Prostate gland (tissue), 2 donors: Measurements from ENCODE around the gene SLC4A1. TPM values are rescaled to one million over a fixed set of nuclear protein-coding genes. Genes with fewer than 3 reads are reported as not detected.

Source experiments
- DNase-seq: peaks from one replicate; pipeline ENCODE4 v3.0.0-alpha.2; 2019; ENCODE audit warnings: low spot score
- H3K27ac ChIP-seq, 2 donors: fragments of 200-600 bp; sonication (generic); 2 replicates each; pipeline ENCODE4 v1.5.1; 2017 to 2019
- H3K27me3 ChIP-seq: fragments of 200-600 bp; sonication (generic); replicated peaks from 2 replicates; pipeline ENCODE4 v1.5.1; 2019; ENCODE audit not compliant: insufficient read depth
- H3K36me3 ChIP-seq, 2 donors: fragments of 200-600 bp; sonication (generic); 1 replicate in 1 of 2; 2 replicates in 1 of 2; pipeline versions ENCODE4 v1.5.1 to v1.8.1; 2017 to 2019
- H3K4me1 ChIP-seq: fragments of 200-600 bp; sonication (generic); replicated peaks from 2 replicates; pipeline ENCODE4 v1.5.1; 2019
- H3K4me3 ChIP-seq, 2 donors: fragments of 200-600 bp; sonication (generic); 2 replicates each; pipeline ENCODE4 v1.5.1; 2017 to 2019
- H3K9me3 ChIP-seq: fragments of 200-600 bp; sonication (generic); 2 replicates; pipeline ENCODE4 v1.5.1; 2017
- POLR2A ChIP-seq: fragments of 450-650 bp; IDR thresholded peaks from one replicate; pipeline ENCODE4 v1.6.1; 2016; ENCODE audit warnings: antibody characterized with exemption, mild to moderate bottlenecking
- POLR2AphosphoS5 ChIP-seq: sonication (generic); formaldehyde crosslinking; IDR thresholded peaks from one replicate; pipeline ENCODE4 v1.6.1; 2017; ENCODE audit warnings: antibody characterized with exemption
- WGBS: methylation state at CpG from one replicate; pipeline ENCODE4 v1.1.5; 2018; 5-methylcytosine and 5-hydroxymethylcytosine counted together
- intact Hi-C: fragments of 100-400 bp; cut with DNase I; formaldehyde crosslinking; loops from one replicate; pipeline ENCODE4 v1.14.2; 2022
- total RNA-seq, 2 donors: library from RNA; depleted of rRNA; stranded (reverse); fragments of >200 nt; gene quantifications; one replicate each; pipeline ENCODE4 v1.1.0, GENCODE V29; 2016
- TF ChIP-seq, protein P1 (sequence below), 4 experiments: fragments of 200-600 bp in 2 of 4; fragments of 450-650 bp in 2 of 4; sonication (generic) in 2 of 4; IDR thresholded peaks; 1 replicate in 3 of 4; 2 replicates in 1 of 4; pipeline ENCODE4 v1.5.1; 2016 to 2019; ENCODE audit warnings: antibody characterized with exemption in 4 of 4, mild to moderate bottlenecking in 2 of 4, moderate library complexity in 2 of 4

Gene SLC4A1
- total RNA-seq, 2 donors from 2014 or later: 0.51 TPM; not detected in 1

DNA sequence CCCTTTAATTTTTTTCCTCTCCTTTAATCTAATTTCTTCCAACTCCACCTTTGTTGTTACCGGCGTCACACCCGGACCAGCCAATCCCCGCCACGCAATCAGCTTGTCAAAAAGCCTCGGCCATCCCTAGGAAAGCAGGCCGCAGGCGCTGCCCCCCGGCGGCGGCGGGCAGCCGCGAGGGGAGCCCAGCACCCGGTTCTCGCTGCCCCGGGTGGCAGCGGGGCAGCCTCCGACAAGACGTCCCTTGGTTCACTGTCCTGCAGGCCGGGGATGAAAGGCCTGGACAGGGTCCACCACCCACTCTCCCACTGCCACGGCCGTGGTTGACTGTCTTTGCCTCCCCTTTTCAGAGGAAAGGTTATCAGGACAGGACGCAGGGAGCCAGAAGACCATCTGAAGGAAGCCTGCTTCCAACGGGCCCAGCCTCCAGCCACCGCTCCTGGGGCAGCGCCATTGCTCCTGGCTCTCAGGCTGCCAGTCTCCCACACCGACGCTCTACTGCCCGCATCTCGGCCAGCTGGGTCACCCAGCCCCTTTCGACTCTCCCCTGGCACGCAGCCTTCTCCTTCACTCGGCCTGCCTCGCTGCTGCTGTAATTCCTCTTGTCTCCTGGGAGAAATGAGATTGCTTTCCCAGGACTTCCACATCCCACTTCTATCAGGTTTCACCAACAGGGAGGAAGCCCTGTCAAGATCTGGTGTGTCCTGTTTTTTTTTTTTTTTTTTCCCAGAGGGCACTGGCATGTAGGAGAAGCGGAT is 45.6 kb downstream of the SLC4A1 start:
- H3K27ac ChIP-seq: peak overlapping the region; percentile 98 to 100
- H3K4me1 ChIP-seq: peaks cover 5% of the 10 kb centered on the region
- no peaks in the 10 kb centered on the region for H3K36me3 ChIP-seq
- intact Hi-C loops: no loop called here
- TF ChIP-seq POLR2AphosphoS5 (peak; percentile 70), POLR2A (no peak)
- TF ChIP-seq, protein P1, sequence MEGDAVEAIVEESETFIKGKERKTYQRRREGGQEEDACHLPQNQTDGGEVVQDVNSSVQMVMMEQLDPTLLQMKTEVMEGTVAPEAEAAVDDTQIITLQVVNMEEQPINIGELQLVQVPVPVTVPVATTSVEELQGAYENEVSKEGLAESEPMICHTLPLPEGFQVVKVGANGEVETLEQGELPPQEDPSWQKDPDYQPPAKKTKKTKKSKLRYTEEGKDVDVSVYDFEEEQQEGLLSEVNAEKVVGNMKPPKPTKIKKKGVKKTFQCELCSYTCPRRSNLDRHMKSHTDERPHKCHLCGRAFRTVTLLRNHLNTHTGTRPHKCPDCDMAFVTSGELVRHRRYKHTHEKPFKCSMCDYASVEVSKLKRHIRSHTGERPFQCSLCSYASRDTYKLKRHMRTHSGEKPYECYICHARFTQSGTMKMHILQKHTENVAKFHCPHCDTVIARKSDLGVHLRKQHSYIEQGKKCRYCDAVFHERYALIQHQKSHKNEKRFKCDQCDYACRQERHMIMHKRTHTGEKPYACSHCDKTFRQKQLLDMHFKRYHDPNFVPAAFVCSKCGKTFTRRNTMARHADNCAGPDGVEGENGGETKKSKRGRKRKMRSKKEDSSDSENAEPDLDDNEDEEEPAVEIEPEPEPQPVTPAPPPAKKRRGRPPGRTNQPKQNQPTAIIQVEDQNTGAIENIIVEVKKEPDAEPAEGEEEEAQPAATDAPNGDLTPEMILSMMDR (IDR thresholded peaks at IDR 0.05): peak in 1 of 4 experiments; percentile 21
- WGBS: 2% methylated on average over 36 of the region's 36 CpGs
- no peaks in the 10 kb centered on the region for H3K27me3 ChIP-seq
- no peaks in the 10 kb centered on the region for H3K9me3 ChIP-seq
- peak; percentile 74 for DNase-seq
- H3K4me3 ChIP-seq: peak overlapping the region; percentile 80 to 95

DNA sequence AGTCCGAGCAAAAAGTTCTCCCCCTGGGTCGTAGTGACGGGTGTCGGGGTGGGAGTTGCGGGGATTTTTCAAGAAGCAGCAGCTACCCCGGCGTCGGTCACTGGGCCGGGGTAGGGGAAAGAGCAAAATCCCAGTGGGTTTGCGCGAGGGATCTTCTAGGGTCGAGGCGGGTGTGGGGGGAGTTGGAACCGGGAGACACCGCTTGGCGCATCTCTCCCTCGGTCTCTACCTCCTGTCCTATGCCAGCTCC is 46.1 kb downstream of the SLC4A1 start:
- Histone ChIP-seq H3K36me3 (no peaks in the 10 kb centered on the region), H3K27me3 (no peaks in the 10 kb centered on the region), H3K4me3 (peak overlapping the region; percentile 80 to 95), H3K27ac (peak overlapping the region; percentile 98 to 100), H3K9me3 (no peaks in the 10 kb centered on the region), H3K4me1 (peaks cover 5% of the 10 kb centered on the region)
- TF ChIP-seq POLR2AphosphoS5: no peak
- peak; percentile 74 for TF ChIP-seq POLR2A
- no peak for DNase-seq
- intact Hi-C loops: no loop called here
- WGBS: 0% methylated on average over 17 of the region's 17 CpGs

- Histone ChIP-seq H3K4me1 (peaks cover 5% of the 10 kb centered on the region), H3K9me3 (no peaks in the 10 kb centered on the region), H3K36me3 (peaks cover 0 to 4% of the 10 kb centered on the region in 2 donors), H3K27me3 (no peaks in the 10 kb centered on the region), H3K4me3 (peak overlapping the region; percentile 80 to 95), H3K27ac (peak overlapping the region; percentile 98 to 100)
- DNase-seq: peak; percentile 67
- under 1% methylated on average over 43 of the region's 54 CpGs for WGBS
- intact Hi-C loops: no loop called here
- TF ChIP-seq POLR2A (peak; percentile 29), POLR2AphosphoS5 (no peak)
- TF ChIP-seq, protein P1 (IDR thresholded peaks at IDR 0.05): no peak
Observed at GRCh38 chr17:44221084-44221861, 46.7 kb downstream of the SLC4A1 start.

DNA sequence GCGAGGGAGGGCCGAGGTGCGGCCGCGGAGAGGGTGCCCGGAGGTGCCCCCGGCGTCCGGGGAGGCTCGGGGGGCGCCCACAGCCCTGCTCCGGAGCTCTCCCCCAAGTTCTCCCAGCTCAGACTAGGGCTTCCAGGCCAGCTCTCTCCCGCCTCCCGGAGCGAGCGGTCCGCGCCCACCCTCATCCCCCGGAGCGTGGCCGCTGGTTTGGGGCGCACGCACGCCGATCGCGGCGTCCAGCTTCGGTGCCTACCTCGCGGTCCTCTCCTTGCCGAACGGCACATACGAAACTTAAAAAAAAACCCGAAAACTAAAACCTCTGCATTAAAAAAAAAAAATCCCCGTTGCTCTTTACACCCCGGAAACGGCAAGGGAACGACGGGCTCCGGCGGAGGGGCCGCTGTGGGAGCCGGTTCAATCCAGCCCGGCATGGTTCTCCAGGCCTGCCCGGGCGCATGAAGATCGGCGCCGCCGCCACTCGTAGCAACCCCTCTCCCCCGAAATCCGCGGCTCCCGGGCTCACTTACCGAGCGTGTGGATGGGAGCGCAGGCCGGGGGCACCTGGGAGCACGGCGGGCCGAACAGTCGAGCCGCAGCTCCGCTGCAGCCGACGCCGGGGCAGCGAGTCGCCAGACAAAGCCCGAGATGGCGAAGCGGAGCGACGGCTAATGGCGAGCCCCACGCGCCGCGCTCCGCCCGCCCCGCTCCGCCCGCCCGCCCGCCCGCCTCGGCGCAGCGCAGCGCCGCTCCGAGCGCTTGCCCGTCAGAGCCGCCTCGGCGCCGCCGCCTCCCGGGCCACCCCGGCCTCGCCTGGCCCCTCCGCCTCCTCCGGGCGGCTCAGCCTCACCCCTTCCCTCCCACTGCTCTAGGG is 47.5 kb downstream of the SLC4A1 start:
- H3K4me3 ChIP-seq: peak overlapping the region; percentile 80 to 95
- H3K4me1 ChIP-seq: peaks cover 5% of the 10 kb centered on the region
- intact Hi-C loops: no loop called here
- peaks cover 3 to 13% of the 10 kb centered on the region in 2 donors for H3K36me3 ChIP-seq
- under 1% methylated on average over 66 of the region's 108 CpGs for WGBS
- no peaks in the 10 kb centered on the region for H3K27me3 ChIP-seq
- peak; percentile 40 for DNase-seq
- H3K27ac ChIP-seq: peak overlapping the region; percentile 98 to 100
- H3K9me3 ChIP-seq: no peaks in the 10 kb centered on the region
- no peak for TF ChIP-seq POLR2A
- TF ChIP-seq, protein P1 (IDR thresholded peaks at IDR 0.05): no peak
